OCI-LY1 (cell line): ENCODE results near the gene MX2.

Experiments used
- H2AFZ ChIP-seq: fragments of 200-600 bp; sonication (generic), shearing (Covaris generic); 2 replicates; pipeline ENCODE4 v1.6.0; 2014; ENCODE audit warnings: antibody characterized with exemption, mild to moderate bottlenecking, low read length
- H3F3A ChIP-seq: fragments of 200-600 bp; sonication (generic), shearing (Covaris generic); 2 replicates; pipeline ENCODE4 v1.6.0; 2014; ENCODE audit warnings: mild to moderate bottlenecking, antibody characterized with exemption, low read length, moderate library complexity; ENCODE audit not compliant: insufficient read depth
- H3K27ac ChIP-seq: fragments of 200-600 bp; sonication (generic); 2 replicates; pipeline ENCODE4 v1.5.1; 2014; ENCODE audit warnings: low read length, mixed run types, mild to moderate bottlenecking, low read depth; ENCODE audit not compliant: poor library complexity, severe bottlenecking
- H3K27me3 ChIP-seq: fragments of 200-600 bp; sonication (generic); 2 replicates; pipeline ENCODE4 v1.6.0; 2014; ENCODE audit warnings: antibody characterized with exemption, mild to moderate bottlenecking, low read length, moderate library complexity; ENCODE audit not compliant: insufficient read depth
- H3K36me3 ChIP-seq: fragments of 200-600 bp; sonication (generic); 2 replicates; pipeline ENCODE4 v1.6.1; 2014; ENCODE audit warnings: mild to moderate bottlenecking, antibody characterized with exemption, low read length, moderate library complexity, mixed read lengths; ENCODE audit not compliant: insufficient read depth
- H3K4me1 ChIP-seq: fragments of 200-600 bp; sonication (generic); 2 replicates; pipeline ENCODE4 v1.5.1; 2014; ENCODE audit warnings: mild to moderate bottlenecking, low read length, moderate library complexity; ENCODE audit not compliant: insufficient read depth, severe bottlenecking
- H3K4me2 ChIP-seq: fragments of 200-600 bp; sonication (generic), shearing (Covaris generic); 2 replicates; pipeline ENCODE4 v1.6.1; 2014; ENCODE audit warnings: low read length
- H3K4me3 ChIP-seq: fragments of 200-600 bp; sonication (generic); 2 replicates; pipeline ENCODE4 v1.5.1; 2014; ENCODE audit warnings: low read length, low read depth, mild to moderate bottlenecking, mixed read lengths; ENCODE audit not compliant: poor library complexity, severe bottlenecking
- H3K79me2 ChIP-seq: fragments of 200-600 bp; shearing (Covaris generic); 2 replicates; pipeline ENCODE4 v1.6.1; 2016; ENCODE audit warnings: mixed run types, low read length, mixed read lengths; ENCODE audit not compliant: insufficient read depth
- H3K9ac ChIP-seq: fragments of 200-600 bp; sonication (generic), shearing (Covaris generic); 2 replicates; pipeline ENCODE4 v1.6.1; 2014; ENCODE audit warnings: mild to moderate bottlenecking, low read length, mixed read lengths
- H3K9me2 ChIP-seq: fragments of 200-600 bp; sonication (generic), shearing (Covaris generic); 2 replicates; pipeline ENCODE4 v1.6.1; 2014; ENCODE audit warnings: low read depth, mild to moderate bottlenecking, low read length, mixed read lengths
- H3K9me3 ChIP-seq: fragments of 200-600 bp; shearing (Covaris generic); 2 replicates; pipeline ENCODE4 v1.6.1; 2014; ENCODE audit warnings: low read length, mixed read lengths
- H4K20me1 ChIP-seq: fragments of 200-600 bp; sonication (generic), shearing (Covaris generic); 2 replicates; pipeline ENCODE4 v1.6.0; 2016; ENCODE audit warnings: mild to moderate bottlenecking, low read length; ENCODE audit not compliant: insufficient read depth
- CTCF ChIP-seq: fragments of 200-600 bp; sonication (generic), shearing (Covaris generic); IDR thresholded peaks from 2 replicates; pipeline ENCODE4 v1.5.1; 2017; ENCODE audit warnings: mild to moderate bottlenecking, antibody characterized with exemption, low read length, moderate library complexity, mixed read lengths
- EZH2 ChIP-seq: fragments of 200-600 bp; sonication (generic), shearing (Covaris generic); IDR thresholded peaks from 2 replicates; pipeline ENCODE4 v1.8.0; 2017; ENCODE audit warnings: borderline replicate concordance, mixed run types, mild to moderate bottlenecking, antibody characterized with exemption, low read length, moderate library complexity, mixed read lengths

Gene MX2

GRCh38 chr21:41442481-41443186 is 80.8 kb downstream of the MX2 start:
- Histone ChIP-seq H3K36me3 (peaks cover 82% of the 10 kb centered on the region), H3K9ac (no peak overlapping the region), H3K9me2 (no peaks in the 10 kb centered on the region), H3K4me2 (no peak overlapping the region), H3K27ac (no peak overlapping the region), H3F3A (no peaks in the 10 kb centered on the region), H3K79me2 (no peaks in the 10 kb centered on the region), H3K4me3 (no peak overlapping the region), H3K9me3 (no peaks in the 10 kb centered on the region), H3K4me1 (no peaks in the 10 kb centered on the region), H4K20me1 (no peaks in the 10 kb centered on the region), H2AFZ (no peak overlapping the region), H3K27me3 (no peaks in the 10 kb centered on the region)
- TF ChIP-seq CTCF: no peak
- TF ChIP-seq EZH2: no peak

GRCh38 chr21:41443562-41443961 is 81.7 kb downstream of the MX2 start:
- TF ChIP-seq CTCF: no peak
- TF ChIP-seq EZH2: no peak
- H3K4me3 ChIP-seq: no peak overlapping the region

GRCh38 chr21:41444703-41445464 is 83.1 kb downstream of the MX2 start:
- H3K9me3 ChIP-seq: no peaks in the 10 kb centered on the region
- H3F3A ChIP-seq: no peaks in the 10 kb centered on the region
- no peak overlapping the region for H2AFZ ChIP-seq
- TF ChIP-seq CTCF (no peak), EZH2 (no peak)
- H4K20me1 ChIP-seq: no peaks in the 10 kb centered on the region
- H3K4me1 ChIP-seq: no peaks in the 10 kb centered on the region
- H3K27ac ChIP-seq: no peak overlapping the region
- H3K9me2 ChIP-seq: no peaks in the 10 kb centered on the region
- no peaks in the 10 kb centered on the region for H3K79me2 ChIP-seq
- no peak overlapping the region for H3K4me3 ChIP-seq
- H3K4me2 ChIP-seq: no peak overlapping the region
- no peaks in the 10 kb centered on the region for H3K27me3 ChIP-seq
- no peak overlapping the region for H3K9ac ChIP-seq
- H3K36me3 ChIP-seq: peaks cover 82% of the 10 kb centered on the region

More at GRCh38 chr21:41443562-41443961, 81.7 kb downstream of the MX2 start:
- Histone ChIP-seq H3K4me1 (no peaks in the 10 kb centered on the region), H3F3A (no peaks in the 10 kb centered on the region), H3K27me3 (no peaks in the 10 kb centered on the region), H3K9ac (no peak overlapping the region), H3K79me2 (no peaks in the 10 kb centered on the region), H3K4me2 (no peak overlapping the region), H2AFZ (no peak overlapping the region), H3K27ac (no peak overlapping the region), H3K9me2 (no peaks in the 10 kb centered on the region), H3K36me3 (peaks cover 80% of the 10 kb centered on the region), H4K20me1 (no peaks in the 10 kb centered on the region), H3K9me3 (no peaks in the 10 kb centered on the region)
